Neural progenitor cell (in vitro differentiated cells): ENCODE measurements around the gene SMDT1. TPM values are rescaled to one million over a fixed set of nuclear protein-coding genes. Genes with fewer than 3 reads are reported as not detected.

ENCODE experiments used
- DNase-seq: peaks from one replicate; pipeline ENCODE4 v3.0.0-alpha.2; 2016; ENCODE audit warnings: low spot score
- H2AFZ ChIP-seq: fragments of 200-600 bp; sonication (generic); replicated peaks from 2 replicates; pipeline ENCODE4 v1.6.1; 2016; ENCODE audit warnings: antibody characterized with exemption
- H3F3A ChIP-seq: fragments of 200-600 bp; sonication (generic); 2 replicates; pipeline ENCODE4 v1.6.1; 2016; ENCODE audit warnings: antibody characterized with exemption, low read depth
- H3K27ac ChIP-seq: fragments of 200-600 bp; sonication (generic); 2 replicates; pipeline ENCODE4 v1.5.1; 2016; ENCODE audit warnings: mild to moderate bottlenecking
- H3K27me3 ChIP-seq: fragments of 200-600 bp; sonication (generic); 2 replicates; pipeline ENCODE4 v1.6.1; 2016; ENCODE audit warnings: mild to moderate bottlenecking, moderate library complexity
- H3K36me3 ChIP-seq: fragments of 200-600 bp; sonication (generic); 2 replicates; pipeline ENCODE4 v1.5.1; 2016
- H3K4me1 ChIP-seq: fragments of 200-600 bp; sonication (generic); 2 replicates; pipeline ENCODE4 v1.6.1; 2016; ENCODE audit warnings: mixed run types
- H3K4me2 ChIP-seq: fragments of 200-600 bp; sonication (generic); 2 replicates; pipeline ENCODE4 v1.6.1; 2016
- H3K4me3 ChIP-seq: fragments of 200-600 bp; sonication (generic); 2 replicates; pipeline ENCODE4 v1.5.1; 2016
- H3K79me2 ChIP-seq: fragments of 200-600 bp; sonication (generic); 2 replicates; pipeline ENCODE4 v1.6.1; 2016; ENCODE audit warnings: low read depth
- H3K9ac ChIP-seq: fragments of 200-600 bp; sonication (generic); 2 replicates; pipeline ENCODE4 v1.6.1; 2016
- H3K9me3 ChIP-seq: fragments of 200-600 bp; sonication (generic); 2 replicates; pipeline ENCODE4 v1.5.1; 2016; ENCODE audit warnings: low read depth
- H4K20me1 ChIP-seq: fragments of 200-600 bp; sonication (generic); 2 replicates; pipeline ENCODE4 v1.6.1; 2016; ENCODE audit warnings: low read depth
- H3K27ac Mint-ChIP-seq: 3 replicates; pipeline ENCODE4 v1.8.0; 2021; ENCODE audit warnings: mixed read lengths
- H3K27me3 Mint-ChIP-seq: 2 replicates; pipeline ENCODE4 v1.8.0; 2022; ENCODE audit warnings: low read depth, mild to moderate bottlenecking, inconsistent platforms, moderate library complexity, mixed read lengths; ENCODE audit not compliant: insufficient read depth
- H3K36me3 Mint-ChIP-seq: 3 replicates; pipeline ENCODE4 v1.8.0; 2021; ENCODE audit warnings: mixed read lengths
- H3K4me1 Mint-ChIP-seq: 3 replicates; pipeline ENCODE4 v1.8.0; 2021; ENCODE audit warnings: mixed read lengths
- H3K4me3 Mint-ChIP-seq: 3 replicates; pipeline ENCODE4 v1.8.0; 2021; ENCODE audit warnings: mild to moderate bottlenecking, moderate library complexity, mixed read lengths
- H3K9me3 Mint-ChIP-seq: 3 replicates; pipeline ENCODE4 v1.8.0; 2020; ENCODE audit warnings: mixed read lengths
- EZH2 ChIP-seq: fragments of 200-600 bp; sonication (generic); IDR thresholded peaks from 2 replicates; pipeline ENCODE4 v1.6.1; 2017; ENCODE audit warnings: antibody characterized with exemption, mild to moderate bottlenecking, moderate library complexity
- EZH2phosphoT487 ChIP-seq: fragments of 200-600 bp; sonication (generic); IDR thresholded peaks from 2 replicates; pipeline ENCODE4 v1.6.1; 2017; ENCODE audit warnings: antibody characterized with exemption
- total RNA-seq: library from RNA; depleted of rRNA; stranded (reverse); fragments of >200 nt; gene quantifications from 2 replicates; pipeline ENCODE4 v1.2.3, GENCODE V29; 2015; ENCODE audit warnings: low replicate concordance
- TF ChIP-seq, protein P1 (sequence below): fragments of 200-600 bp; sonication (generic); IDR thresholded peaks from 2 replicates; pipeline ENCODE4 v1.5.1; 2017; ENCODE audit warnings: antibody characterized with exemption, mild to moderate bottlenecking

SMDT1 gene
- total RNA-seq, 1 donor from 2014 or later = 2.9 TPM

DNA sequence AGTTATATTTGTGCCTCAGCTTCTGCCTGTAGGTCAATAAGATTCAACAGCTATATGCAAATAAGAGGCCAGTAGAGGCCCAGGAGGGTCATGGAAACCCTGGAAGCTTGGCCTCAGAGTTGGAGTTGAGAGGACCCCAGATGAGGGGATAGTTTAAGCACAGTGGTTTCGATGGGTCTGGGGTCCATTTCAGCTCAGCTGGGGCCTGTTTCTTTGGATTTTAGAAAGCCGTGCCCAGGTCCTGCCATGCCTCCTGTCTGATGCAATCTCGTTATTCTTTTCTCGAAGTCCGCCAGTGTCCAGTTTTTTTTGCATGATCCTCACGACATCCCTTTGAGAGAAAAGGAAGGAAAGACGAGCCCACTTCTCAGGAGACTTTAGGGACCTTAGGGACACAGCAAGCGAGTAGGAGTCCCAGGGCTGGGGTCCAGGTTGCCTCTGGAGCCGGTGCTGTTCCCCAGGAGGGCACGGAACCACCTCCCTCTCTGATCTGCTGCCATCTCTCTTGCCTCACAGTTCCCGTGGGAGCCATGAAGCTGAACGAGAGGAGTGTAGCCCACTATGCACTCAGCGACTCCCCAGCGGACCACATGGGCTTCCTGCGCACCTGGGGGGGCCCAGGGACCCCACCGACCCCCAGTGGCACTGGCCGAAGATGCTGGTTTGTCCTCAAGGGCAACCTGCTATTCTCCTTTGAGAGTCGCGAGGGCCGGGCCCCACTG, 2.6 kb upstream of the SMDT1 start:
- Histone ChIP-seq H3K9ac (no peak overlapping the region), H3K27ac (no peak overlapping the region), H3K36me3 (no peaks in the 10 kb centered on the region), H3F3A (peaks cover 12% of the 10 kb centered on the region), H3K27me3 (peaks cover 14% of the 10 kb centered on the region), H3K9me3 (no peaks in the 10 kb centered on the region), H3K79me2 (peaks cover 15% of the 10 kb centered on the region), H4K20me1 (no peaks in the 10 kb centered on the region), H3K4me1 (peaks cover under 1% of the 10 kb centered on the region), H3K4me2 (no peak overlapping the region), H3K4me3 (no peak overlapping the region), H2AFZ (no peak overlapping the region)
- TF ChIP-seq EZH2phosphoT487 = no peak
- TF ChIP-seq EZH2 = no peak
- TF ChIP-seq, protein P1, sequence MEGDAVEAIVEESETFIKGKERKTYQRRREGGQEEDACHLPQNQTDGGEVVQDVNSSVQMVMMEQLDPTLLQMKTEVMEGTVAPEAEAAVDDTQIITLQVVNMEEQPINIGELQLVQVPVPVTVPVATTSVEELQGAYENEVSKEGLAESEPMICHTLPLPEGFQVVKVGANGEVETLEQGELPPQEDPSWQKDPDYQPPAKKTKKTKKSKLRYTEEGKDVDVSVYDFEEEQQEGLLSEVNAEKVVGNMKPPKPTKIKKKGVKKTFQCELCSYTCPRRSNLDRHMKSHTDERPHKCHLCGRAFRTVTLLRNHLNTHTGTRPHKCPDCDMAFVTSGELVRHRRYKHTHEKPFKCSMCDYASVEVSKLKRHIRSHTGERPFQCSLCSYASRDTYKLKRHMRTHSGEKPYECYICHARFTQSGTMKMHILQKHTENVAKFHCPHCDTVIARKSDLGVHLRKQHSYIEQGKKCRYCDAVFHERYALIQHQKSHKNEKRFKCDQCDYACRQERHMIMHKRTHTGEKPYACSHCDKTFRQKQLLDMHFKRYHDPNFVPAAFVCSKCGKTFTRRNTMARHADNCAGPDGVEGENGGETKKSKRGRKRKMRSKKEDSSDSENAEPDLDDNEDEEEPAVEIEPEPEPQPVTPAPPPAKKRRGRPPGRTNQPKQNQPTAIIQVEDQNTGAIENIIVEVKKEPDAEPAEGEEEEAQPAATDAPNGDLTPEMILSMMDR = no peak
- Mint-ChIP-seq H3K4me3 (no peak overlapping the region), H3K36me3 (peaks cover 1% of the 10 kb centered on the region), H3K27ac (no peak overlapping the region), H3K4me1 (peaks cover 28% of the 10 kb centered on the region), H3K9me3 (peaks cover 3% of the 10 kb centered on the region), H3K27me3 (peaks cover 14% of the 10 kb centered on the region)
- DNase-seq = no peak

DNA sequence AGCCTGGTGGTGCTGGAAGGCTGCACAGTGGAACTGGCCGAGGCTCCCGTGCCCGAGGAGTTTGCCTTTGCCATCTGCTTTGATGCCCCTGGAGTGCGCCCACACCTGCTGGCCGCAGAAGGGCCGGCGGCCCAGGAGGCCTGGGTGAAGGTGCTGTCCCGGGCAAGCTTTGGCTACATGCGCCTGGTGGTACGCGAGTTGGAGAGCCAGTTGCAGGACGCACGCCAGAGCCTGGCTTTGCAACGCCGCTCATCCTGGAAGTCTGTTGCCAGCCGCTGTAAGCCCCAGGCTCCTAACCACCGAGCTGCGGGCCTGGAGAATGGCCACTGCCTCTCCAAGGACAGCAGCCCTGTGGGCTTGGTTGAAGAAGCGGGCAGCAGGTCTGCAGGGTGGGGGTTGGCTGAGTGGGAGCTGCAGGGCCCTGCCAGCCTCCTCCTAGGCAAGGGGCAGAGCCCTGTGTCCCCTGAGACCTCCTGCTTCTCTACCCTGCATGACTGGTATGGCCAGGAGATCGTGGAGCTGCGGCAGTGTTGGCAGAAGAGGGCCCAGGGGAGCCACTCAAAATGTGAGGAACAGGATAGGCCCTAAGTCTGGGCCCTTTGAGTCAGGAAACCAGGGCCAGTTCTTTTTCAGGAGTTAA, 1.9 kb upstream of the SMDT1 start:
- no peak overlapping the region for H3K27ac Mint-ChIP-seq
- peaks cover 5% of the 10 kb centered on the region for H3K36me3 Mint-ChIP-seq
- Histone ChIP-seq H3K79me2 (peaks cover 15% of the 10 kb centered on the region), H3K36me3 (no peaks in the 10 kb centered on the region), H3K4me2 (no peak overlapping the region), H3K27me3 (peaks cover 14% of the 10 kb centered on the region), H3K4me1 (no peaks in the 10 kb centered on the region), H3K9ac (no peak overlapping the region), H3F3A (peaks cover 8% of the 10 kb centered on the region), H3K27ac (no peak overlapping the region), H2AFZ (no peak overlapping the region), H4K20me1 (no peaks in the 10 kb centered on the region), H3K4me3 (no peak overlapping the region), H3K9me3 (no peaks in the 10 kb centered on the region)
- no peak for DNase-seq
- peaks cover 3% of the 10 kb centered on the region for H3K9me3 Mint-ChIP-seq
- peak overlapping the region; percentile 50 for H3K4me3 Mint-ChIP-seq
- peaks cover 25% of the 10 kb centered on the region for H3K4me1 Mint-ChIP-seq
- peaks cover 14% of the 10 kb centered on the region for H3K27me3 Mint-ChIP-seq
- TF ChIP-seq EZH2phosphoT487 (no peak), EZH2 (no peak)
- TF ChIP-seq, protein P1 = no peak

DNA sequence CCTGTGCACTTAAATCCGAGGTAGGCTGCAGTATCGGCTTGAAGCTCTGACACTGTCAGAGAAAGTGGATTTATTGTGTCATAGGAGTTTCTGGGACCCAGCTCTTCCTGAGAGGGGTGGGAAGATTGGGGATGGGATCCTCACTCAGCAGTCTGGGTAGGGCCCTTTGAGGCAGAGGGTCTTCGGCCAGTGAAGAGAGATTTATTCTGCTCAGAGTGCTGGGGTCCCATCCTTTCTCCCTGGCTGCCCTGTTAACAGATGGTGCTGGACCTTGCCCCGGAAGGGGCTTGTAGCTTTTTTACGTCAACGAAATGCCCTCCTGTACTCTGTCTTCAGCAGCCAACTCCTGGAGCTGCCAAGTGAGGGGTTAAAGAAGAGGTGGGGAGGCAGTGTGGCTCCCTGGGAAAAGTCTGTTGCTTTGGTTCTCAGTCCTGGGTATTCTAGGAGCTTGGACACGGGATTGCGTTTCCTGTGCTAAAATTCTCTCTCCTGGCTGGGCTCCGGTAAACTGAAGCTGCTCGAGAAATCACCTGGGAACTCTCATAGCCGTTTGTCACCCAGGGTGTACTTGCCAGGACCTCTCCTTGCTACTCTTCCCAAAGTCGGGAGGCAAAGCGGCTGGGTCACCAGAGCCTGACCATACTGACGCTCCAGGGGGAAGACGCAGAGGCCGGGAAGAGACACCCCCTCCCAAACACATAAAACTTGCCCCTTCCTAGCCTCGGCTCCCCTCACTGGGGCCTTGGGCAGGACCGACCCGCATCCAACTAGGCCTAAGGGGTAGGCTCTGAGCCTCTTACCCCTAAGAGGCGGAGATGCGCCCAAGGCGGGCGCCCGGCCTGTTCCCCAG, 806 bp upstream of the SMDT1 start:
- peaks cover 3% of the 10 kb centered on the region for H3K9me3 Mint-ChIP-seq
- H3K4me3 ChIP-seq = peak overlapping the region; percentile 60
- peak overlapping the region; percentile 76 for H3K4me2 ChIP-seq
- peak overlapping the region; percentile 63 for H3K27ac Mint-ChIP-seq
- H3K36me3 Mint-ChIP-seq = peaks cover 10% of the 10 kb centered on the region
- H3K36me3 ChIP-seq = no peaks in the 10 kb centered on the region
- H3K9ac ChIP-seq = no peak overlapping the region
- no peaks in the 10 kb centered on the region for H3K4me1 ChIP-seq
- H3K4me1 Mint-ChIP-seq = peaks cover 18% of the 10 kb centered on the region
- H3K79me2 ChIP-seq = peaks cover 15% of the 10 kb centered on the region
- peak overlapping the region; percentile 92 for H3K4me3 Mint-ChIP-seq
- DNase-seq = no peak
- no peaks in the 10 kb centered on the region for H4K20me1 ChIP-seq
- H3K9me3 ChIP-seq = no peaks in the 10 kb centered on the region
- peaks cover 10% of the 10 kb centered on the region for H3K27me3 ChIP-seq
- no peak overlapping the region for H3K27ac ChIP-seq
- TF ChIP-seq EZH2 (no peak), EZH2phosphoT487 (no peak)
- TF ChIP-seq, protein P1 = no peak
- H3F3A ChIP-seq = peaks cover 6% of the 10 kb centered on the region
- H2AFZ ChIP-seq = no peak overlapping the region
- peaks cover 14% of the 10 kb centered on the region for H3K27me3 Mint-ChIP-seq
